Breast epithelium (tissue), 4 donors: ENCODE data around the gene MYO1F. TPM values are rescaled to one million over a fixed set of nuclear protein-coding genes. Genes with fewer than 3 reads are reported as not detected.

Experiments
- DNase-seq, 2 donors: peaks; one replicate each; pipeline ENCODE4 v3.0.0-alpha.2; 2019; ENCODE audit warnings: low spot score in 2 of 2
- H3K27ac ChIP-seq, 2 donors: fragments of 200-600 bp; sonication (generic) in 1 of 2; one replicate each; pipeline ENCODE4 v1.5.1; 2016 to 2019; ENCODE audit warnings: mild to moderate bottlenecking in 1 of 2
- H3K27me3 ChIP-seq, 2 donors: fragments of 200-600 bp; sonication (generic) in 1 of 2; one replicate each; pipeline versions ENCODE4 v1.5.1 to v1.6.0; 2017 to 2019; ENCODE audit warnings: control low read depth in 1 of 2, mild to moderate bottlenecking in 1 of 2
- H3K36me3 ChIP-seq: fragments of 200-600 bp; one replicate; pipeline ENCODE4 v1.5.1; 2019
- H3K4me1 ChIP-seq, 2 donors: fragments of 200-600 bp; sonication (generic); one replicate each; pipeline ENCODE4 v1.5.1; 2016 to 2019; ENCODE audit warnings: control low read depth in 1 of 2
- H3K4me3 ChIP-seq, 3 donors: fragments of 200-600 bp; sonication (generic); 1 replicate in 2 of 3; 2 replicates in 1 of 3; pipeline ENCODE4 v1.5.1; 2016 to 2019; ENCODE audit warnings: mild to moderate bottlenecking in 3 of 3, moderate library complexity in 2 of 3
- H3K9me3 ChIP-seq, 2 donors: fragments of 200-600 bp; sonication (generic) in 1 of 2; one replicate each; pipeline ENCODE4 v1.5.1; 2016 to 2019; ENCODE audit warnings: control low read depth in 1 of 2
- POLR2A ChIP-seq: fragments of 450-650 bp; IDR thresholded peaks from one replicate; pipeline ENCODE4 v1.6.1; 2016; ENCODE audit warnings: antibody characterized with exemption, mild to moderate bottlenecking, moderate library complexity
- POLR2AphosphoS5 ChIP-seq, 3 donors: sonication (generic); formaldehyde crosslinking; IDR thresholded peaks; one replicate each; pipeline ENCODE4 v1.6.1; 2017; ENCODE audit warnings: antibody characterized with exemption in 3 of 3
- intact Hi-C: fragments of 100-400 bp; cut with DNase I; formaldehyde crosslinking; loops from one replicate; pipeline ENCODE4 v1.15.1; 2023; ENCODE audit warnings: low total_unique reads
- total RNA-seq, 3 donors: library from RNA; depleted of rRNA; stranded (reverse); fragments of >200 nt; gene quantifications; one replicate each; pipeline ENCODE4 v1.1.0, GENCODE V29; 2016
- TF ChIP-seq, protein P1 (sequence below), 3 donors: fragments of 450-650 bp; IDR thresholded peaks; one replicate each; pipeline ENCODE4 v1.5.1; 2016 to 2017; ENCODE audit warnings: antibody characterized with exemption in 3 of 3, mild to moderate bottlenecking in 3 of 3, moderate library complexity in 3 of 3

Gene MYO1F
- total RNA-seq, 3 donors from 2014 or later, result 8.5 to 31.0 (median 11.3) TPM

DNA sequence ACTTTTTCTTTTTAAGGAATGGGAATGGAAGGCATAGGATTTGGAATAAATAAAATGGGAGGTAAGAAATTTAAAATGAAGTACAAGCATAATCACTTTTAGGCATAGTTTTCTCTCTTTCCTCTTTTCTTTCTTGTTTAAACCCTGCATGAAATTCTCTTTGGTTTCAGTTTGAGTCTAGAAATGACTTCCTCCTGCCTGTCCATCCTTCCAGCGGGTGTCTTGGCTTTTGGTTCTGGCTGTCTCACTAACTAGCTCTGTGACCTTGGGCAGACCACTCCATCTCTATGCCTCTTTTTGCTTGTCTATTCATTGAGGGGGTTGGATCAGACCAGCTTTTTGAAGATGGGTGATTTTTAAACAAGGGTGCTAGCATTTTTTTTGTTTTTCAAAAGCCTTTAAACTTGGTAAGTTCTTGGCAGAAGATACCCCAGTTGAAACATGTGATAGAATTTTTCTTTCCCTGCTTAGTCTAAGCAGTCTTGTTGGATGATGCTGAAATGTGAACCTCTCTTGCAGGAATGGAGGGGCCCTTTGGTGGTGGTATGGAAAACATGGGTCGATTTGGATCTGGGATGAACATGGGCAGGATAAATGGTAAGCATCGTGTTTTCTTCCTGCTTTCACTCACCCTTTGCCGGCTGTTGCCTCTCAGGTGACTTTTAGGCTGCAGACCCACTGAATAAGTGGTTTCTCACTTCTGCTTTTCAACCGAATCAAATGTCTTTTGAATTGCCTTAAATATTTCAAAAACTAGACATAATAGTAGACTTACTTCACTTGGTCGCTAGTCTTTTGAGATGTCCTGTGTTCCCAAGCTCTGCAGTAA is 103.4 kb downstream of the MYO1F start:
- no peaks in the 10 kb centered on the region for H3K4me1 ChIP-seq
- peaks cover 8% of the 10 kb centered on the region for H3K36me3 ChIP-seq
- H3K4me3 ChIP-seq, result no peak overlapping the region
- no peak overlapping the region for H3K27ac ChIP-seq
- DNase-seq, result no peak
- no peaks in the 10 kb centered on the region for H3K9me3 ChIP-seq
- no peaks in the 10 kb centered on the region for H3K27me3 ChIP-seq
- no peak for TF ChIP-seq POLR2A
- no peak for TF ChIP-seq POLR2AphosphoS5 (IDR thresholded peaks at IDR 0.05)
- TF ChIP-seq, protein P1, sequence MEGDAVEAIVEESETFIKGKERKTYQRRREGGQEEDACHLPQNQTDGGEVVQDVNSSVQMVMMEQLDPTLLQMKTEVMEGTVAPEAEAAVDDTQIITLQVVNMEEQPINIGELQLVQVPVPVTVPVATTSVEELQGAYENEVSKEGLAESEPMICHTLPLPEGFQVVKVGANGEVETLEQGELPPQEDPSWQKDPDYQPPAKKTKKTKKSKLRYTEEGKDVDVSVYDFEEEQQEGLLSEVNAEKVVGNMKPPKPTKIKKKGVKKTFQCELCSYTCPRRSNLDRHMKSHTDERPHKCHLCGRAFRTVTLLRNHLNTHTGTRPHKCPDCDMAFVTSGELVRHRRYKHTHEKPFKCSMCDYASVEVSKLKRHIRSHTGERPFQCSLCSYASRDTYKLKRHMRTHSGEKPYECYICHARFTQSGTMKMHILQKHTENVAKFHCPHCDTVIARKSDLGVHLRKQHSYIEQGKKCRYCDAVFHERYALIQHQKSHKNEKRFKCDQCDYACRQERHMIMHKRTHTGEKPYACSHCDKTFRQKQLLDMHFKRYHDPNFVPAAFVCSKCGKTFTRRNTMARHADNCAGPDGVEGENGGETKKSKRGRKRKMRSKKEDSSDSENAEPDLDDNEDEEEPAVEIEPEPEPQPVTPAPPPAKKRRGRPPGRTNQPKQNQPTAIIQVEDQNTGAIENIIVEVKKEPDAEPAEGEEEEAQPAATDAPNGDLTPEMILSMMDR (IDR thresholded peaks at IDR 0.05), result no peak
- intact Hi-C loops, result no loop called here

Other genes with a start within 250 kb of the MYO1F start
- 10 to 100 TPM in 1 of 3 donors, 1 to 10 TPM in 2; 5.6 to 26.2 (median 7.8) TPM for gene KANK3, start 234.2 kb downstream of the MYO1F start, total RNA-seq
- gene ANGPTL4, start 213.3 kb downstream of the MYO1F start, total RNA-seq, result 100 to 1,000 TPM in 2 of 3 donors, 10 to 100 TPM in 1; 90.9 to 186 (median 118) TPM
- 10 to 100 TPM; 39.5 to 57.7 (median 41.3) TPM for gene RAB11B, start 187.1 kb downstream of the MYO1F start, total RNA-seq
- gene MARCHF2, start 164.1 kb downstream of the MYO1F start, total RNA-seq, result 100 to 1,000 TPM; 126 to 224 (median 132) TPM
- gene HNRNPM, start 132.5 kb downstream of the MYO1F start, total RNA-seq, result 100 to 1,000 TPM in 2 of 3 donors, 10 to 100 TPM in 1; 84.8 to 153 (median 116) TPM
- under 1 TPM; 0.16 to 0.73 (median 0.33) TPM for gene PRAM1, start 74.8 kb downstream of the MYO1F start, total RNA-seq
- 10 to 100 TPM in 1 of 3 donors, 1 to 10 TPM in 2; 7.4 to 13.5 (median 7.5) TPM for gene ZNF414, start 63.3 kb downstream of the MYO1F start, total RNA-seq
- gene ADAMTS10, start 33.3 kb upstream of the MYO1F start, total RNA-seq, result 10 to 100 TPM; 23.4 to 68.2 (median 48.2) TPM
- gene NFILZ, start 53.2 kb upstream of the MYO1F start, total RNA-seq, result not detected
- gene ACTL9, start 121.4 kb upstream of the MYO1F start, total RNA-seq, result not detected
- gene OR2Z1, start 144.2 kb upstream of the MYO1F start, total RNA-seq, result not detected